ENCODE measurements around the gene UBTD2. TPM values are rescaled to one million over a fixed set of nuclear protein-coding genes. Genes with fewer than 3 reads are reported as not detected.
"Not testable (repeated sequence)": the region's sequence is repeated elsewhere in the genome, so short reads cannot be mapped to it uniquely, and the experiment has no call there.

UBTD2 gene
- total RNA-seq, 4 donors from 2014 or later: 19.4 to 31.0 (median 26.2) TPM

- no peaks in the 10 kb centered on the region for H3K4me1 ChIP-seq
- 79 to 86% methylated on average over 2 of the region's 2 CpGs for WGBS, 2 donors
- no peak for DNase-seq (ENCODE audit: low spot score in 2 of 2)
- no peaks in the 10 kb centered on the region for H3K27me3 ChIP-seq
- TF ChIP-seq CTCF (IDR thresholded peaks at IDR 0.05) (no peak), POLR2A (IDR thresholded peaks at IDR 0.05) (no peak), EP300 (IDR thresholded peaks at IDR 0.05) (no peak)
- H3K4me3 ChIP-seq: no peak overlapping the region
- no peaks in the 10 kb centered on the region for H3K9me3 ChIP-seq
- no peak overlapping the region for H3K27ac ChIP-seq
- H3K36me3 ChIP-seq: no peaks in the 10 kb centered on the region
These were observed 16.4 kb upstream of the UBTD2 start for GRCh38 chr5:172299916-172300439.

GRCh38 chr5:172294831-172295230 is 11.3 kb upstream of the UBTD2 start:
- Histone ChIP-seq H3K9me3 (no peaks in the 10 kb centered on the region), H3K27me3 (no peaks in the 10 kb centered on the region), H3K4me3 (no peak overlapping the region), H3K4me1 (peaks cover 0 to 5% (median 0%) of the 10 kb centered on the region in 4 donors), H3K27ac (no peak overlapping the region), H3K36me3 (no peaks in the 10 kb centered on the region)
- no peak for DNase-seq (ENCODE audit: low spot score in 2 of 2)
- TF ChIP-seq POLR2A (IDR thresholded peaks at IDR 0.05) (no peak), CTCF (IDR thresholded peaks at IDR 0.05) (no peak), EP300 (IDR thresholded peaks at IDR 0.05) (no peak)

GRCh38 chr5:172293745-172294342 is 10.3 kb upstream of the UBTD2 start:
- H3K4me3 ChIP-seq: no peak overlapping the region
- H3K36me3 ChIP-seq: no peaks in the 10 kb centered on the region
- peaks cover 0 to 5% (median 0%) of the 10 kb centered on the region in 4 donors for H3K4me1 ChIP-seq
- DNase-seq (ENCODE audit: low spot score in 2 of 2): no peak
- no peaks in the 10 kb centered on the region for H3K27me3 ChIP-seq
- TF ChIP-seq POLR2A (IDR thresholded peaks at IDR 0.05): no peak
- no peak for TF ChIP-seq EP300 (IDR thresholded peaks at IDR 0.05)
- no peak for TF ChIP-seq CTCF (IDR thresholded peaks at IDR 0.05)
- no peaks in the 10 kb centered on the region for H3K9me3 ChIP-seq
- no peak overlapping the region for H3K27ac ChIP-seq
- WGBS, 2 donors: 84 to 91% methylated on average over 2 of the region's 2 CpGs

- H3K4me3 ChIP-seq: no peak overlapping the region
- 63 to 64% methylated on average over 5 of the region's 5 CpGs for WGBS, 2 donors
- no peak overlapping the region for H3K27ac ChIP-seq
- peaks cover 0 to 5% (median 0%) of the 10 kb centered on the region in 4 donors for H3K4me1 ChIP-seq
- no peaks in the 10 kb centered on the region for H3K27me3 ChIP-seq
- DNase-seq (ENCODE audit: low spot score in 2 of 2): peak in 1 of 2 donors; percentile 74
- no peaks in the 10 kb centered on the region for H3K9me3 ChIP-seq
- TF ChIP-seq POLR2A (IDR thresholded peaks at IDR 0.05): no peak
- TF ChIP-seq CTCF (IDR thresholded peaks at IDR 0.05): peak; percentile 65 to 84 (median 73)
- TF ChIP-seq EP300 (IDR thresholded peaks at IDR 0.05): peak in 1 of 2 donors; percentile 42
- H3K36me3 ChIP-seq: no peaks in the 10 kb centered on the region
These were observed 9.6 kb upstream of the UBTD2 start for GRCh38 chr5:172293054-172293744.

GRCh38 chr5:172291837-172292236 is 8.3 kb upstream of the UBTD2 start:
- H3K4me3 ChIP-seq; DNase-seq (ENCODE audit: low spot score in 2 of 2); H3K9me3 ChIP-seq; H3K27ac ChIP-seq; H3K36me3 ChIP-seq; H3K4me1 ChIP-seq; H3K27me3 ChIP-seq: not testable (repeated sequence)
- 83 to 87% methylated on average over 5 of the region's 5 CpGs for WGBS, 2 donors

Data from tibial nerve (tissue), 4 donors.